Tibial nerve (tissue), 4 donors: Measurements from ENCODE around the gene KIF21B.

ENCODE experiments used
- CTCF ChIP-seq, 5 experiments: fragments of 200-600 bp in 3 of 5; fragments of 450-650 bp in 2 of 5; sonication (generic) in 3 of 5; IDR thresholded peaks; one replicate each; pipeline ENCODE4 v1.5.1; 2016 to 2019; ENCODE audit warnings: antibody characterized with exemption in 5 of 5, mild to moderate bottlenecking in 3 of 5, moderate library complexity in 2 of 5
- EP300 ChIP-seq, 2 donors: sonication (generic); formaldehyde crosslinking; IDR thresholded peaks; one replicate each; pipeline ENCODE4 v1.6.1; 2017; ENCODE audit warnings: antibody characterized with exemption in 2 of 2, mild to moderate bottlenecking in 1 of 2
- POLR2A ChIP-seq, 2 donors: fragments of 450-650 bp; IDR thresholded peaks; one replicate each; pipeline ENCODE4 v1.6.1; 2017; ENCODE audit warnings: antibody characterized with exemption in 2 of 2, mild to moderate bottlenecking in 2 of 2, moderate library complexity in 2 of 2

GRCh38 chr1:200975458-200975857, 48.1 kb downstream of the KIF21B start:
- TF ChIP-seq CTCF (IDR thresholded peaks at IDR 0.05) (no peak), EP300 (IDR thresholded peaks at IDR 0.05) (no peak), POLR2A (IDR thresholded peaks at IDR 0.05) (no peak)
